Neural progenitor cell (in vitro differentiated cells): Measurements from ENCODE around the gene LMBR1. TPM values are rescaled to one million over a fixed set of nuclear protein-coding genes. Genes with fewer than 3 reads are reported as not detected.
"Not testable (repeated sequence)": the region's sequence is repeated elsewhere in the genome, so short reads cannot be mapped to it uniquely, and the experiment has no call there.

Source experiments
- DNase-seq: peaks from one replicate; pipeline ENCODE4 v3.0.0-alpha.2; 2016; ENCODE audit warnings: low spot score
- H2AFZ ChIP-seq: fragments of 200-600 bp; sonication (generic); replicated peaks from 2 replicates; pipeline ENCODE4 v1.6.1; 2016; ENCODE audit warnings: antibody characterized with exemption
- H3F3A ChIP-seq: fragments of 200-600 bp; sonication (generic); 2 replicates; pipeline ENCODE4 v1.6.1; 2016; ENCODE audit warnings: antibody characterized with exemption, low read depth
- H3K27ac ChIP-seq: fragments of 200-600 bp; sonication (generic); 2 replicates; pipeline ENCODE4 v1.5.1; 2016; ENCODE audit warnings: mild to moderate bottlenecking
- H3K27me3 ChIP-seq: fragments of 200-600 bp; sonication (generic); 2 replicates; pipeline ENCODE4 v1.6.1; 2016; ENCODE audit warnings: mild to moderate bottlenecking, moderate library complexity
- H3K36me3 ChIP-seq: fragments of 200-600 bp; sonication (generic); 2 replicates; pipeline ENCODE4 v1.5.1; 2016
- H3K4me1 ChIP-seq: fragments of 200-600 bp; sonication (generic); 2 replicates; pipeline ENCODE4 v1.6.1; 2016; ENCODE audit warnings: mixed run types
- H3K4me2 ChIP-seq: fragments of 200-600 bp; sonication (generic); 2 replicates; pipeline ENCODE4 v1.6.1; 2016
- H3K4me3 ChIP-seq: fragments of 200-600 bp; sonication (generic); 2 replicates; pipeline ENCODE4 v1.5.1; 2016
- H3K79me2 ChIP-seq: fragments of 200-600 bp; sonication (generic); 2 replicates; pipeline ENCODE4 v1.6.1; 2016; ENCODE audit warnings: low read depth
- H3K9ac ChIP-seq: fragments of 200-600 bp; sonication (generic); 2 replicates; pipeline ENCODE4 v1.6.1; 2016
- H3K9me3 ChIP-seq: fragments of 200-600 bp; sonication (generic); 2 replicates; pipeline ENCODE4 v1.5.1; 2016; ENCODE audit warnings: low read depth
- H4K20me1 ChIP-seq: fragments of 200-600 bp; sonication (generic); 2 replicates; pipeline ENCODE4 v1.6.1; 2016; ENCODE audit warnings: low read depth
- H3K27ac Mint-ChIP-seq: 3 replicates; pipeline ENCODE4 v1.8.0; 2021; ENCODE audit warnings: mixed read lengths
- H3K27me3 Mint-ChIP-seq: 2 replicates; pipeline ENCODE4 v1.8.0; 2022; ENCODE audit warnings: low read depth, mild to moderate bottlenecking, inconsistent platforms, moderate library complexity, mixed read lengths; ENCODE audit not compliant: insufficient read depth
- H3K36me3 Mint-ChIP-seq: 3 replicates; pipeline ENCODE4 v1.8.0; 2021; ENCODE audit warnings: mixed read lengths
- H3K4me1 Mint-ChIP-seq: 3 replicates; pipeline ENCODE4 v1.8.0; 2021; ENCODE audit warnings: mixed read lengths
- H3K4me3 Mint-ChIP-seq: 3 replicates; pipeline ENCODE4 v1.8.0; 2021; ENCODE audit warnings: mild to moderate bottlenecking, moderate library complexity, mixed read lengths
- H3K9me3 Mint-ChIP-seq: 3 replicates; pipeline ENCODE4 v1.8.0; 2020; ENCODE audit warnings: mixed read lengths
- CTCF ChIP-seq: fragments of 200-600 bp; sonication (generic); IDR thresholded peaks from 2 replicates; pipeline ENCODE4 v1.5.1; 2017; ENCODE audit warnings: antibody characterized with exemption, mild to moderate bottlenecking
- EZH2 ChIP-seq: fragments of 200-600 bp; sonication (generic); IDR thresholded peaks from 2 replicates; pipeline ENCODE4 v1.6.1; 2017; ENCODE audit warnings: antibody characterized with exemption, mild to moderate bottlenecking, moderate library complexity
- EZH2phosphoT487 ChIP-seq: fragments of 200-600 bp; sonication (generic); IDR thresholded peaks from 2 replicates; pipeline ENCODE4 v1.6.1; 2017; ENCODE audit warnings: antibody characterized with exemption
- total RNA-seq: library from RNA; depleted of rRNA; stranded (reverse); fragments of >200 nt; gene quantifications from 2 replicates; pipeline ENCODE4 v1.2.3, GENCODE V29; 2015; ENCODE audit warnings: low replicate concordance

The LMBR1 gene
- total RNA-seq, 1 donor from 2014 or later: 58.1 TPM

DNA sequence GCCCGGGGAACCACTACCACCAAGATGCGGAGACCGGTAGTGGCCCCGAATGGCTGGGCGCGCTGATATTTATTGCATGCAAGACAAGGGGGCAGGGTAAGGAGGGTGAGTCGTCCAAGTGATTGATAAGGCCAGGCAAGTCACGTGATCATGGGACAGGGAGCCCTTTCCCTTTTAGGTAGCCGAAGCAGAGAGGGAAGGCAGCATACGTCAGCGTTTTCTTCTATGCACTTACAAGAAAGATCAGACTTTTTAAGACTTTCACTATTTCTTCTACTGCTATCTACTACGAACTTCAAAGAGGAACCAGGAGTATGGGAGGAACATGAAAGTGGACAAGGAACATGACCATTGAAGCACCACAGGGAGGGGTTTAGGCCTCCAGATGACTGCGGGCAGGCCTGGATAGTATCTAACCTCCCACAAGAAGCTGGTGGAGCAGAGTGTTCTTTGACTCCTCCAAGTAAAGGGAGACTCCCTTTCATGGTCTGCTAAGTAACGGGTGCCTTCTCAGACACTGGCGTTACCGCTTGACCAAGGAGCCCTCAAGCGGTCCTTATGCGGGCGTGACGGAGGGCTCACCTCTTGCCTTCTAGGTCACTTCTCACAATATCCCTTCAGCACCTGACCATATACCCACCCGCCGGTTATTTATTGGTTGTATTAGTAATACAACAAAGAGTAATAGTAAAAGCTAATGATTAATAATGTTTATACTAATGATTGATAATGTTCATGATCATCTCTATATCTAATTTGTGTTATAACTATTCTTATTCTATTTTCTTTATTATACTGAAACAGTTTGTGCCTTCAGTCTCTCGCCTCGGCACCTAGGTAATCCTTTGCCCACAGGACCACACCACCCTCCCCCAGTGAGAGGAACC is 27.7 kb upstream of the LMBR1 start:
- H3K27me3 ChIP-seq, H3K36me3 ChIP-seq, H3K4me1 ChIP-seq, H3K27ac ChIP-seq, H3K27ac Mint-ChIP-seq, H3K4me3 Mint-ChIP-seq, H3K4me3 ChIP-seq, H4K20me1 ChIP-seq, H3K79me2 ChIP-seq, H2AFZ ChIP-seq, H3K9me3 Mint-ChIP-seq, DNase-seq, H3K9ac ChIP-seq, H3K27me3 Mint-ChIP-seq, H3F3A ChIP-seq, H3K9me3 ChIP-seq, H3K4me2 ChIP-seq, H3K4me1 Mint-ChIP-seq, H3K36me3 Mint-ChIP-seq: not testable (repeated sequence)

- Mint-ChIP-seq H3K4me3 (no peak overlapping the region), H3K27ac (no peak overlapping the region), H3K9me3 (peaks cover 3% of the 10 kb centered on the region), H3K36me3 (no peaks in the 10 kb centered on the region), H3K27me3 (peaks cover 5% of the 10 kb centered on the region), H3K4me1 (no peaks in the 10 kb centered on the region)
- no peak for DNase-seq
- Histone ChIP-seq H3K27me3 (no peaks in the 10 kb centered on the region), H3K36me3 (no peaks in the 10 kb centered on the region), H4K20me1 (no peaks in the 10 kb centered on the region), H3K4me1 (no peaks in the 10 kb centered on the region), H3K9ac (no peak overlapping the region), H3K4me2 (no peak overlapping the region), H3K27ac (no peak overlapping the region), H3K9me3 (no peaks in the 10 kb centered on the region), H3F3A (no peaks in the 10 kb centered on the region), H3K4me3 (no peak overlapping the region), H2AFZ (no peak overlapping the region), H3K79me2 (no peaks in the 10 kb centered on the region)
- TF ChIP-seq EZH2phosphoT487: no peak
- TF ChIP-seq EZH2: no peak
- no peak for TF ChIP-seq CTCF
These were observed 27.1 kb upstream of the LMBR1 start for GRCh38 chr7:156920076-156920475.

DNA sequence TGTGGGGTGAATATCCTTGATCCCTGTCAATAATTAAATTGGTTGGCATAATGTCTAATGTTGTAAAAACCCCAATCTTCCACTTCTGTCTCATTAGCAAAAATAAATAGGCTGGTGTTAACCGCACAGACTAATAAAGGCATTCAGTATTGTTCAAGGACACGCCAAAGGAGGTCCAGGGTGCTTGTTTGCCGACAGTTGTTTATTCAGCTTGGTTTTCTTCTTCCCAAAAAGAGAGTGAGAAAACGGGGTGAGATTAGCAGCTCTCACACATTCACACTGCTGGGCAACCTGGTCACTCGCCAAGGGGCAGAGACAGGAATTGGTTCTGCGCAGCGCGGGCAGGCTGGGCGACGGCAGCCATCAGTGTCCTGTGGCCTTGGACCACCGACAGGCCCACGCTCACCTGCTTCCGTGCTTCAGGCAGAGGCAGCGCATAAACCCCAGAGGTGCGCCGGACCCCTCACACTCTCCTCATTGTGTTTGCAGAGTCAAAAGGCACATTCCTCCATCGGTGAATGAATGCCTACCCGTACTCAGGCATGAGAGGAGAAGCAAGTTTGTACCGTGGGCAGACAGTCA is 26.2 kb upstream of the LMBR1 start:
- Histone ChIP-seq H3K9me3 (no peaks in the 10 kb centered on the region), H3F3A (no peaks in the 10 kb centered on the region), H2AFZ (no peak overlapping the region), H3K36me3 (no peaks in the 10 kb centered on the region), H3K9ac (no peak overlapping the region), H3K79me2 (no peaks in the 10 kb centered on the region), H3K4me3 (no peak overlapping the region), H3K27me3 (no peaks in the 10 kb centered on the region), H3K27ac (no peak overlapping the region), H3K4me1 (no peaks in the 10 kb centered on the region), H3K4me2 (no peak overlapping the region), H4K20me1 (no peaks in the 10 kb centered on the region)
- H3K4me3 Mint-ChIP-seq: no peak overlapping the region
- DNase-seq: no peak
- H3K27me3 Mint-ChIP-seq: peaks cover 4% of the 10 kb centered on the region
- TF ChIP-seq EZH2phosphoT487: no peak
- TF ChIP-seq EZH2: no peak
- TF ChIP-seq CTCF: no peak
- peaks cover 3% of the 10 kb centered on the region for H3K9me3 Mint-ChIP-seq
- no peaks in the 10 kb centered on the region for H3K4me1 Mint-ChIP-seq
- no peak overlapping the region for H3K27ac Mint-ChIP-seq
- no peaks in the 10 kb centered on the region for H3K36me3 Mint-ChIP-seq

DNA sequence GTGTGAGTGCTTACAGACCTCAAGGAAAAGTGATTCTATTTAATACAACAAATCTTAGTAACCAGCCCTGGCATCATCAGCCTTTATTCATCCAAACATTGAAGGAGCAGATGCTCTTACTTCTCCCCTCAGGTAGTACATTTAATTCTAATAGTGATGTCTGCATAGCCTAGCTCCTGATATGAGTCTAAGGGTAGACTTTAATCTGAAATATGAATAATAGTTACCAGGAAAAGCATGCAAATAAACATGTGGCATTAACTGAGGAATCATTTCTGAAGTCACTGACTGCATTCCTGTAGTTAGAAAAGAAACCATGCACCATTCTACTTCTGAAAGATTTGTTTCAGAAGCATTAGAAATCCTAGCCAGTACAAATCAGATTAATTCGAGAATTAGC is 25.7 kb upstream of the LMBR1 start:
- Mint-ChIP-seq H3K27me3 (no peaks in the 10 kb centered on the region), H3K27ac (no peak overlapping the region), H3K9me3 (peaks cover 3% of the 10 kb centered on the region), H3K4me1 (no peaks in the 10 kb centered on the region), H3K36me3 (no peaks in the 10 kb centered on the region), H3K4me3 (no peak overlapping the region)
- H3K36me3 ChIP-seq: no peaks in the 10 kb centered on the region
- H3K27ac ChIP-seq: no peak overlapping the region
- H3K4me1 ChIP-seq: no peaks in the 10 kb centered on the region
- no peak overlapping the region for H3K4me2 ChIP-seq
- no peak overlapping the region for H3K9ac ChIP-seq
- no peaks in the 10 kb centered on the region for H4K20me1 ChIP-seq
- no peaks in the 10 kb centered on the region for H3K27me3 ChIP-seq
- DNase-seq: no peak
- H3F3A ChIP-seq: no peaks in the 10 kb centered on the region
- no peak overlapping the region for H2AFZ ChIP-seq
- H3K9me3 ChIP-seq: no peaks in the 10 kb centered on the region
- no peak for TF ChIP-seq EZH2
- no peak for TF ChIP-seq CTCF
- TF ChIP-seq EZH2phosphoT487: no peak
- H3K4me3 ChIP-seq: no peak overlapping the region
- H3K79me2 ChIP-seq: no peaks in the 10 kb centered on the region

DNA sequence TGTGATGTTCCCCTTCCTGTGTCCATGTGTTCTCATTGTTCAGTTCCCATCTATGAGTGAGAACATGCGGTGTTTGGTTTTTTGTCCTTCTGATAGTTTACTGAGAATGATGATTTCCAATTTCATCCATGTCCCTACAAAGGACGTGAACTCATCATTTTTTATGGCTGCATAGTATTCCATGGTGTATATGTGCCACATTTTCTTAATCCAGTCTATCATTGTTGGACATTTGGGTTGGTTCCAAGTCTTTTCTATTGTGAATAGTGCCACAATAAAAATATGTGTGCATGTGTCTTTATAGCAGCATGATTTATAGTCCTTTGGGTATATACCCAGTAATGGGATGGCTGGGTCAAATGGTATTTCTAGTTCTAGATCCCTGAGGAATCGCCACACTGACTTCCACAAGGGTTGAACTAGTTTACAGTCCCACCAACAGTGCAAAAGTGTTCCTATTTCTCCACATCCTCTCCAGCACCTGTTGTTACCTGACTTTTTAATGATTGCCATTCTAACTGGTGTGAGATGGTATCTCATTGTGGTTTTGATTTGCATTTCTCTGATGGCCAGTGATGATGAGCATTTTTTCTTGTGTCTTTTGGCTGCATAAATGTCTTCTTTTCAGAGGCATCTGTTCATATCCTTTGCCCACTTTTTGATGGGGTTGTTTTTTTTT is 16.7 kb upstream of the LMBR1 start:
- H2AFZ ChIP-seq, H3K9me3 ChIP-seq, H3K4me2 ChIP-seq, H3F3A ChIP-seq, H3K4me1 Mint-ChIP-seq, H3K27ac Mint-ChIP-seq, H3K36me3 ChIP-seq, H3K79me2 ChIP-seq, H3K27ac ChIP-seq, H3K9me3 Mint-ChIP-seq, H3K27me3 ChIP-seq, DNase-seq, H3K4me3 ChIP-seq, H3K4me1 ChIP-seq, H4K20me1 ChIP-seq, H3K36me3 Mint-ChIP-seq, H3K27me3 Mint-ChIP-seq, H3K9ac ChIP-seq, H3K4me3 Mint-ChIP-seq: not testable (repeated sequence)
